Skeletal muscle satellite cell (primary cell): ENCODE results near the gene PEX11G.
A peak's percentile ranks its signal among the peaks of the same experiment; 100 is the strongest.

ENCODE experiments used
- H3K27me3 ChIP-seq: 2 replicates; pipeline ENCODE4 v1.7.0; 2013; ENCODE audit warnings: low read length; ENCODE audit not compliant: control insufficient read depth, insufficient read depth
- H3K36me3 ChIP-seq: 2 replicates; pipeline ENCODE4 v1.7.0; 2013; ENCODE audit warnings: mild to moderate bottlenecking, control low read depth, low read length; ENCODE audit not compliant: insufficient read depth
- H3K4me1 ChIP-seq: 2 replicates; pipeline ENCODE4 v1.7.0; 2013; ENCODE audit warnings: low read length; ENCODE audit not compliant: control insufficient read depth, insufficient read depth
- H3K4me2 ChIP-seq: 2 replicates; pipeline ENCODE4 v1.7.0; 2013; ENCODE audit warnings: mild to moderate bottlenecking, low read length
- H3K4me3 ChIP-seq: 2 replicates; pipeline ENCODE4 v1.7.0; 2013; ENCODE audit warnings: low read length
- H3K9ac ChIP-seq: 2 replicates; pipeline ENCODE4 v1.7.0; 2013; ENCODE audit warnings: mild to moderate bottlenecking, low read depth, low read length, moderate library complexity
- H3K9me3 ChIP-seq: replicated peaks from 2 replicates; pipeline ENCODE4 v1.7.0; 2013; ENCODE audit warnings: mild to moderate bottlenecking, control low read depth, low read length

PEX11G gene

GRCh38 chr19:7527516-7528191, 38.8 kb upstream of the PEX11G start:
- H3K9me3 ChIP-seq: no peaks in the 10 kb centered on the region
- H3K4me2 ChIP-seq: no peak overlapping the region
- no peak overlapping the region for H3K9ac ChIP-seq
- H3K36me3 ChIP-seq: peaks cover 40% of the 10 kb centered on the region
- no peaks in the 10 kb centered on the region for H3K27me3 ChIP-seq
- peaks cover 6% of the 10 kb centered on the region for H3K4me1 ChIP-seq
- H3K4me3 ChIP-seq: no peak overlapping the region

- Histone ChIP-seq H3K4me1 (peaks cover 13% of the 10 kb centered on the region), H3K27me3 (no peaks in the 10 kb centered on the region), H3K4me2 (no peak overlapping the region), H3K9me3 (no peaks in the 10 kb centered on the region), H3K9ac (no peak overlapping the region), H3K4me3 (no peak overlapping the region), H3K36me3 (peaks cover 37% of the 10 kb centered on the region)
Observed at GRCh38 chr19:7526059-7526929, 37.5 kb upstream of the PEX11G start.

- no peak overlapping the region for H3K4me3 ChIP-seq
- H3K4me1 ChIP-seq: peaks cover 13% of the 10 kb centered on the region
- no peak overlapping the region for H3K4me2 ChIP-seq
- H3K9ac ChIP-seq: no peak overlapping the region
- no peaks in the 10 kb centered on the region for H3K9me3 ChIP-seq
- H3K27me3 ChIP-seq: no peaks in the 10 kb centered on the region
- H3K36me3 ChIP-seq: peaks cover 37% of the 10 kb centered on the region
Observed at GRCh38 chr19:7524992-7525739, 36.3 kb upstream of the PEX11G start.

GRCh38 chr19:7524523-7524922, 35.7 kb upstream of the PEX11G start:
- no peak overlapping the region for H3K4me3 ChIP-seq
- no peak overlapping the region for H3K9ac ChIP-seq
- no peaks in the 10 kb centered on the region for H3K27me3 ChIP-seq
- H3K9me3 ChIP-seq: no peaks in the 10 kb centered on the region
- peaks cover 13% of the 10 kb centered on the region for H3K4me1 ChIP-seq
- peaks cover 35% of the 10 kb centered on the region for H3K36me3 ChIP-seq
- H3K4me2 ChIP-seq: no peak overlapping the region

GRCh38 chr19:7522923-7523667, 34.3 kb upstream of the PEX11G start:
- Histone ChIP-seq H3K27me3 (no peaks in the 10 kb centered on the region), H3K9ac (peak overlapping the region; percentile 78), H3K4me2 (peak overlapping the region; percentile 83), H3K9me3 (no peaks in the 10 kb centered on the region), H3K4me1 (peaks cover 13% of the 10 kb centered on the region), H3K36me3 (peaks cover 21% of the 10 kb centered on the region), H3K4me3 (peak overlapping the region; percentile 82)

GRCh38 chr19:7522072-7522922, 33.5 kb upstream of the PEX11G start, which contains the start of gene MCOLN1:
TSS of gene MCOLN1 (plus strand) at chr19:7522624. CDS start at chr19:7522751, 127 bp downstream.
- peak within 1 kb of the TSS; percentile 78 for H3K9ac ChIP-seq
- peaks cover 13% of the 10 kb centered on the region for H3K4me1 ChIP-seq
- H3K4me2 ChIP-seq: peak within 1 kb of the TSS; percentile 92
- peaks cover 20% of the 10 kb centered on the region for H3K36me3 ChIP-seq
- H3K9me3 ChIP-seq: no peaks in the 10 kb centered on the region
- H3K4me3 ChIP-seq: peak within 1 kb of the TSS; percentile 82
- no peaks in the 10 kb centered on the region for H3K27me3 ChIP-seq

GRCh38 chr19:7521551-7522071, 32.8 kb upstream of the PEX11G start:
- no peaks in the 10 kb centered on the region for H3K9me3 ChIP-seq
- no peaks in the 10 kb centered on the region for H3K27me3 ChIP-seq
- peaks cover 18% of the 10 kb centered on the region for H3K4me1 ChIP-seq
- H3K4me3 ChIP-seq: peak overlapping the region; percentile 82
- peak overlapping the region; percentile 56 for H3K9ac ChIP-seq
- H3K36me3 ChIP-seq: peaks cover 17% of the 10 kb centered on the region
- H3K4me2 ChIP-seq: peak overlapping the region; percentile 92

- Histone ChIP-seq H3K9me3 (no peaks in the 10 kb centered on the region), H3K36me3 (peaks cover 11% of the 10 kb centered on the region), H3K9ac (no peak overlapping the region), H3K4me3 (no peak overlapping the region), H3K27me3 (no peaks in the 10 kb centered on the region), H3K4me2 (no peak overlapping the region), H3K4me1 (peaks cover 24% of the 10 kb centered on the region)
Observed at GRCh38 chr19:7520131-7521051, 31.6 kb upstream of the PEX11G start.

GRCh38 chr19:7519361-7520130, 30.7 kb upstream of the PEX11G start:
- Histone ChIP-seq H3K27me3 (no peaks in the 10 kb centered on the region), H3K36me3 (peaks cover 5% of the 10 kb centered on the region), H3K9me3 (no peaks in the 10 kb centered on the region), H3K4me1 (peaks cover 28% of the 10 kb centered on the region), H3K4me3 (no peak overlapping the region), H3K4me2 (no peak overlapping the region), H3K9ac (no peak overlapping the region)
